OCI-M2 (cell line): Measurements from ENCODE around the gene CERK.

Source experiments
- DNase-seq: peaks from one replicate; lab custom pipeline; 2025; ENCODE audit not compliant: unreplicated experiment; lab: John Stamatoyannopoulos, UW

Gene CERK

GRCh38 chr22:46679706-46680269 is 58.3 kb downstream of the CERK start:
- DNase-seq, result no peak

GRCh38 chr22:46678785-46679700 is 59.0 kb downstream of the CERK start:
- DNase-seq, result no peak

- no peak for DNase-seq
These were observed 59.9 kb downstream of the CERK start for GRCh38 chr22:46678003-46678657.

GRCh38 chr22:46677323-46678002 is 60.6 kb downstream of the CERK start:
- no peak for DNase-seq

- DNase-seq, result no peak
These were observed 61.2 kb downstream of the CERK start for GRCh38 chr22:46676881-46677280.

- DNase-seq, result no peak
These were observed 61.6 kb downstream of the CERK start for GRCh38 chr22:46676479-46676878.

- no peak for DNase-seq
These were observed 62.1 kb downstream of the CERK start for GRCh38 chr22:46675938-46676337.

GRCh38 chr22:46675479-46675878 is 62.6 kb downstream of the CERK start:
- no peak for DNase-seq

GRCh38 chr22:46674906-46675305 is 63.1 kb downstream of the CERK start:
- DNase-seq, result no peak

- no peak for DNase-seq
These were observed 63.7 kb downstream of the CERK start for GRCh38 chr22:46674367-46674781.

GRCh38 chr22:46673662-46674236 is 64.3 kb downstream of the CERK start:
- no peak for DNase-seq

- no peak for DNase-seq
These were observed 64.8 kb downstream of the CERK start for GRCh38 chr22:46673205-46673604.

GRCh38 chr22:46672731-46673130 is 65.3 kb downstream of the CERK start:
- no peak for DNase-seq

- no peak for DNase-seq
These were observed 66.1 kb downstream of the CERK start for GRCh38 chr22:46671824-46672432.

GRCh38 chr22:46669201-46669600 is 68.9 kb downstream of the CERK start:
- no peak for DNase-seq

- DNase-seq, result no peak
These were observed 69.9 kb downstream of the CERK start for GRCh38 chr22:46668116-46668515.

GRCh38 chr22:46667245-46667623 is 70.8 kb downstream of the CERK start:
- DNase-seq, result no peak

- no peak for DNase-seq
These were observed 71.3 kb downstream of the CERK start for GRCh38 chr22:46666577-46667244.

- DNase-seq, result no peak
These were observed 72.2 kb downstream of the CERK start for GRCh38 chr22:46665751-46666280.

GRCh38 chr22:46665151-46665695 is 72.8 kb downstream of the CERK start:
- DNase-seq, result no peak
